Sigmoid colon (tissue), 7 donors: ENCODE results near the gene GDPGP1. TPM values are rescaled to one million over a fixed set of nuclear protein-coding genes. Genes with fewer than 3 reads are reported as not detected.
"Not testable (repeated sequence)": the region's sequence is repeated elsewhere in the genome, so short reads cannot be mapped to it uniquely, and the experiment has no call there.

Experiments
- DNase-seq: peaks from one replicate; pipeline ENCODE4 v3.0.0-alpha.2; 2019
- H3K27ac ChIP-seq, 4 donors: fragments of 200-600 bp; sonication (generic); one replicate each; pipeline ENCODE4 v1.5.1; 2016 to 2019; ENCODE audit warnings: mild to moderate bottlenecking in 1 of 4
- H3K27me3 ChIP-seq, 3 donors: fragments of 200-600 bp; sonication (generic); one replicate each; pipeline ENCODE4 v1.5.1; 2019; ENCODE audit warnings: mild to moderate bottlenecking in 1 of 3
- H3K36me3 ChIP-seq, 4 donors: fragments of 200-600 bp; sonication (generic); one replicate each; pipeline ENCODE4 v1.5.1; 2016 to 2019
- H3K4me1 ChIP-seq, 4 donors: fragments of 200-600 bp; sonication (generic); one replicate each; pipeline ENCODE4 v1.5.1; 2017 to 2019
- H3K4me3 ChIP-seq, 4 donors: fragments of 200-600 bp; sonication (generic); one replicate each; pipeline ENCODE4 v1.5.1; 2017 to 2019; ENCODE audit warnings: mild to moderate bottlenecking in 2 of 4, moderate library complexity in 1 of 4
- H3K9me3 ChIP-seq, 4 donors: fragments of 200-600 bp in 3 of 4; sonication (generic) in 3 of 4; one replicate each; pipeline versions ENCODE4 v1.5.1 to v1.6.1; 2013 to 2019
- EP300 ChIP-seq, 4 donors: sonication (generic); formaldehyde crosslinking; IDR thresholded peaks; one replicate each; pipeline ENCODE4 v1.6.1; 2017; ENCODE audit warnings: antibody characterized with exemption in 4 of 4
- POLR2A ChIP-seq, 2 donors: fragments of 450-650 bp; IDR thresholded peaks; one replicate each; pipeline ENCODE4 v1.6.1; 2016; ENCODE audit warnings: antibody characterized with exemption in 2 of 2, mild to moderate bottlenecking in 2 of 2, moderate library complexity in 2 of 2
- POLR2AphosphoS5 ChIP-seq, 4 donors: sonication (generic); formaldehyde crosslinking; IDR thresholded peaks; one replicate each; pipeline ENCODE4 v1.6.1; 2017; ENCODE audit warnings: antibody characterized with exemption in 4 of 4
- WGBS, 2 donors: extraction: QIAGEN DNeasy Blood & Tissue Kit; methylation state at CpG; one replicate each; pipeline ENCODE4 v1.1.7; 2013; 5-methylcytosine and 5-hydroxymethylcytosine counted together
- intact Hi-C: fragments of 100-400 bp; cut with DNase I; formaldehyde crosslinking; loops from one replicate; pipeline ENCODE4 v1.15.1; 2023
- polyA plus RNA-seq, 3 donors: library from polyadenylated mRNA; stranded (reverse); fragments of 200-250 nt; gene quantifications; one replicate each; pipeline ENCODE4 v1.2.3, GENCODE V29; 2013
- total RNA-seq, 4 donors: library from RNA; depleted of rRNA; stranded (reverse); fragments of >200 nt; gene quantifications; one replicate each; pipeline ENCODE4 v1.1.0, GENCODE V29; 2016
- TF ChIP-seq, protein P1 (sequence below), 4 experiments: fragments of 450-650 bp in 3 of 4; fragments of 200-600 bp in 1 of 4; IDR thresholded peaks; one replicate each; pipeline ENCODE4 v1.5.1; 2016 to 2019; ENCODE audit warnings: antibody characterized with exemption in 4 of 4, mild to moderate bottlenecking in 3 of 4, moderate library complexity in 2 of 4
- donor health status: healthy with polysubstance abuse.
- donor health status: Bipolar disorder and iron deficiency.
- donor health status: healthy.

The GDPGP1 gene
- total and polyA plus RNA-seq, 7 donors: 3.0 to 12.7 (median 7.5) TPM

DNA sequence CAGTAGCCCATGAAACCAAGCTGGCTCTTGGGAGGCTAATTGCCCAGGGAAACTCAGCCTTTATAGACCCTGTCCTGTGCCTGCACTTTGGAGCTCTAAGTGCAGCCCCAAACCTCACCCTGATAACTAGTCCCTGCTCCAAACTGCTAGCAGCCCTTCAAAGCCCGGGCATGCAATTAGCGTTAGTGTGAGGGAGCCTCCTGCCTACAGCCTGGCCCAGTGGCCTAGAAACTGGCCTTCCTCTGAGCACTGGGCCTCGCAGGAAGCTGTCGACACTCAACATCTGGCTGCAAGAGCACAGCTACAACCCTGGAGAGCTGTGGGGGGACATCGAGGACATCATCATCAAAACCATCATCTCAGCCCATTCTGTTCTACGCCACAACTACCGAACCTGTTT, 23.8 kb downstream of the GDPGP1 start:
- 88 to 93% methylated on average over 7 of the region's 7 CpGs for WGBS, 2 donors
- H3K4me1 ChIP-seq: no peaks in the 10 kb centered on the region
- DNase-seq: no peak
- H3K9me3 ChIP-seq: no peaks in the 10 kb centered on the region
- H3K4me3 ChIP-seq: no peak overlapping the region
- TF ChIP-seq EP300 (IDR thresholded peaks at IDR 0.05) (no peak), POLR2AphosphoS5 (IDR thresholded peaks at IDR 0.05) (no peak), POLR2A (IDR thresholded peaks at IDR 0.05) (no peak)
- TF ChIP-seq, protein P1, sequence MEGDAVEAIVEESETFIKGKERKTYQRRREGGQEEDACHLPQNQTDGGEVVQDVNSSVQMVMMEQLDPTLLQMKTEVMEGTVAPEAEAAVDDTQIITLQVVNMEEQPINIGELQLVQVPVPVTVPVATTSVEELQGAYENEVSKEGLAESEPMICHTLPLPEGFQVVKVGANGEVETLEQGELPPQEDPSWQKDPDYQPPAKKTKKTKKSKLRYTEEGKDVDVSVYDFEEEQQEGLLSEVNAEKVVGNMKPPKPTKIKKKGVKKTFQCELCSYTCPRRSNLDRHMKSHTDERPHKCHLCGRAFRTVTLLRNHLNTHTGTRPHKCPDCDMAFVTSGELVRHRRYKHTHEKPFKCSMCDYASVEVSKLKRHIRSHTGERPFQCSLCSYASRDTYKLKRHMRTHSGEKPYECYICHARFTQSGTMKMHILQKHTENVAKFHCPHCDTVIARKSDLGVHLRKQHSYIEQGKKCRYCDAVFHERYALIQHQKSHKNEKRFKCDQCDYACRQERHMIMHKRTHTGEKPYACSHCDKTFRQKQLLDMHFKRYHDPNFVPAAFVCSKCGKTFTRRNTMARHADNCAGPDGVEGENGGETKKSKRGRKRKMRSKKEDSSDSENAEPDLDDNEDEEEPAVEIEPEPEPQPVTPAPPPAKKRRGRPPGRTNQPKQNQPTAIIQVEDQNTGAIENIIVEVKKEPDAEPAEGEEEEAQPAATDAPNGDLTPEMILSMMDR (IDR thresholded peaks at IDR 0.05): no peak
- H3K36me3 ChIP-seq: no peaks in the 10 kb centered on the region
- intact Hi-C loops: no loop called here
- H3K27me3 ChIP-seq: no peaks in the 10 kb centered on the region
- no peak overlapping the region for H3K27ac ChIP-seq

DNA sequence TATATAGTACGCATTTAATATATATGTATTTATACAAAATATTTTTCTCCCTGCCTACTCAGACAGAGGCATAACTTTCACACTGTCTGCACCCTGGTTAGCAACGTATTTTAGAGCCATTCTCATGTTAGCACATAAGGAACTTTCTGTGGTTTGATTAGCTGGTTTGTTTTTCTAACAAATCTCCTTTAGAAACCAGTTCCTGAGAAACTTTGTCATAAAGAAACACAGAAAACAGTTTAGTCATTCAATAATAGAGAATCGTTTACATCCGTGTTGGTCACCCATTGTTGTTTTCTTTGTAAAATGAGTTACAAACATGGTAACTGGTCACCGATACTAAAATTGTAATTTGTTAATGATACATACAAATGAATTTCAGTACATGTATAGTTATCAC, 25.5 kb downstream of the GDPGP1 start:
- H3K36me3 ChIP-seq: no peaks in the 10 kb centered on the region
- WGBS, 2 donors: 88% methylated on average over 5 of the region's 5 CpGs
- H3K4me3 ChIP-seq: no peak overlapping the region
- DNase-seq: no peak
- peaks cover 0 to 4% (median 2%) of the 10 kb centered on the region in 4 donors for H3K4me1 ChIP-seq
- H3K9me3 ChIP-seq: no peaks in the 10 kb centered on the region
- no peak overlapping the region for H3K27ac ChIP-seq
- no peak for TF ChIP-seq POLR2AphosphoS5 (IDR thresholded peaks at IDR 0.05)
- TF ChIP-seq, protein P1 (IDR thresholded peaks at IDR 0.05): no peak
- TF ChIP-seq EP300 (IDR thresholded peaks at IDR 0.05): no peak
- TF ChIP-seq POLR2A (IDR thresholded peaks at IDR 0.05): no peak
- intact Hi-C loops: no loop called here
- no peaks in the 10 kb centered on the region for H3K27me3 ChIP-seq

DNA sequence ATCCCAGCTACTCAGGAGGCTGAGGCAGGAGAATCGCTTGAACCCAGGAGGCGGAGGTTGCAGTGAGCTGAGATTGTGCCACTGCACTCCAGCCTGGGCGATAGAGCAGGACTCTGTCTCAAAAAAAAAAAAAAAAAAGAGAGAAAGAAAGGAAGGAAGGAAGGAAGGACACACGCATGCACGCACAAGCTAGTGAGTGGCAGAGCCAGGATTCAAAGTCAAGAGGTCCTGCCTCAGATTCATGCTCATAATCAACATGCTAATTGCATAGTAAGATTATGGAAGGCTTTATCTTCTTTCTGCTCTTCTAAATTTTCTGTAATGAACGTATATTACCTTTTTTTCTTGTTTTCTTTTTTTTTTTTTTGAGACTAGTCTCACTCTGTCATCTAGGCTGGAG, 26.7 kb downstream of the GDPGP1 start:
- H3K4me1 ChIP-seq, H3K9me3 ChIP-seq, DNase-seq, H3K36me3 ChIP-seq, H3K27me3 ChIP-seq, H3K4me3 ChIP-seq, H3K27ac ChIP-seq, intact Hi-C loops: not testable (repeated sequence)
- WGBS, 2 donors: 89 to 90% methylated on average over 6 of the region's 6 CpGs

DNA sequence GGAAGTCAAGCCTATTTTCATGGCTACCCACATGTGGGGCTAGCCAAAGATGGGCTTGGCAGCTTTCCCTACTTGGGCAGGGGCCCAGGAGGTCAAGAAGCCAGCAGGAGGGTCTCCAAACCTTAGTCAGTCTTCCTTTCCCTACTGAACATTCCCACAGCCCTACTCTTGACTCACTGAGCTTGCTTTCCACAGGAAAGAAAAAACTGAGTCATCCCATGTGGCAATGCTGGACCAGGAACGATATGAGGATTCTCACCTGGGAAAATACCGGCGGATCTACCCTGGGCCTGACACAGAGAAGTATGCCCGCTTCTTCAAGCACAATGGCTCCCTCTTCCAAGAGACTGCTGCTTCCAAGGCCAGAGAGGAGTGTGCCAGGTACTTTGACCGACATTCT, 27.8 kb downstream of the GDPGP1 start:
- 71 to 92% methylated on average over 5 of the region's 5 CpGs for WGBS, 2 donors
- Histone ChIP-seq H3K27me3 (no peaks in the 10 kb centered on the region), H3K9me3 (no peaks in the 10 kb centered on the region), H3K4me3 (no peak overlapping the region), H3K4me1 (peaks cover 0 to 16% (median 8%) of the 10 kb centered on the region in 4 donors), H3K27ac (no peak overlapping the region), H3K36me3 (no peaks in the 10 kb centered on the region)
- intact Hi-C loops: no loop called here
- DNase-seq: no peak
- TF ChIP-seq POLR2AphosphoS5 (IDR thresholded peaks at IDR 0.05) (no peak), POLR2A (IDR thresholded peaks at IDR 0.05) (no peak), EP300 (IDR thresholded peaks at IDR 0.05) (no peak)
- TF ChIP-seq, protein P1 (IDR thresholded peaks at IDR 0.05): no peak

DNA sequence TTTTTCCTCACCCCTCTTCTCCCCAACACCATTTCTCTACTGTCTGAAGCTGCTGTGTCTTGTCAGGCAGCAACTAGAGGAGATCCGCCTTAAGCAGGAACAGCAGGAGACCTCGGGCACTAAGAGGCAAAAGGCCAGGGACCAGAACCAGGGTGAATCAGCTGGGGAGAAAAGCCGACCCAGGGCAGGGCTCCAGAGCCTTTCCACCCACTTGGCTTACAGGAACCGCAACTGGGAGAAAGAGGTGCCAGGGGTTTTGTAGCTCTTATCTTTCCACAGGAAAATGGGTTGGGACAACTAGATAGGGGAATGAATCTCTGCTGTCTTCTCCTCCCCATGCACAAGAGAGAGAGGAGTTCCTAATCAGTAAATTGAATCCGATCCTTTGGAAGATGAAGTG, 28.4 kb downstream of the GDPGP1 start:
- H3K36me3 ChIP-seq: no peaks in the 10 kb centered on the region
- no peak overlapping the region for H3K4me3 ChIP-seq
- intact Hi-C loops: no loop called here
- TF ChIP-seq, protein P1 (IDR thresholded peaks at IDR 0.05): no peak
- TF ChIP-seq POLR2A (IDR thresholded peaks at IDR 0.05) (no peak), EP300 (IDR thresholded peaks at IDR 0.05) (no peak), POLR2AphosphoS5 (IDR thresholded peaks at IDR 0.05) (no peak)
- H3K27ac ChIP-seq: no peak overlapping the region
- H3K9me3 ChIP-seq: no peaks in the 10 kb centered on the region
- 76 to 88% methylated on average over 5 of the region's 5 CpGs for WGBS, 2 donors
- DNase-seq: no peak
- no peaks in the 10 kb centered on the region for H3K27me3 ChIP-seq
- H3K4me1 ChIP-seq: peaks cover 0 to 22% (median 14%) of the 10 kb centered on the region in 4 donors
